SU-DHL-6 (cell line): ENCODE measurements around the gene TMEM260.

Source experiments
- H2AFZ ChIP-seq: fragments of 200-600 bp; sonication (generic); 2 replicates; pipeline ENCODE4 v1.6.1; 2014; ENCODE audit warnings: low read depth, mild to moderate bottlenecking, moderate library complexity, mixed read lengths, antibody characterized with exemption, low read length; ENCODE audit not compliant: severe bottlenecking
- H3F3A ChIP-seq: fragments of 200-600 bp; shearing (Covaris generic); 2 replicates; pipeline ENCODE4 v1.6.0; 2016; ENCODE audit warnings: antibody characterized with exemption, mild to moderate bottlenecking; ENCODE audit not compliant: insufficient read depth
- H3K27ac ChIP-seq: fragments of 200-600 bp; sonication (generic); 2 replicates; pipeline ENCODE4 v1.5.1; 2016; ENCODE audit warnings: low read depth, mild to moderate bottlenecking, low read length, moderate library complexity, mixed read lengths
- H3K27me3 ChIP-seq: fragments of 200-600 bp; sonication (generic), shearing (Covaris generic); 2 replicates; pipeline ENCODE4 v1.6.0; 2014; ENCODE audit warnings: mild to moderate bottlenecking, low read length
- H3K36me3 ChIP-seq: fragments of 200-600 bp; sonication (generic); 2 replicates; pipeline ENCODE4 v1.6.1; 2014; ENCODE audit warnings: mild to moderate bottlenecking, low read length, mixed read lengths
- H3K4me2 ChIP-seq: fragments of 300-600, 200-600 bp; shearing (Covaris generic), sonication (generic); 2 replicates; pipeline ENCODE4 v1.6.0; 2014; ENCODE audit warnings: low read length, low read depth, mild to moderate bottlenecking; ENCODE audit not compliant: poor library complexity, severe bottlenecking
- H3K4me3 ChIP-seq: fragments of 200-600 bp; sonication (generic); 2 replicates; pipeline ENCODE4 v1.5.1; 2014; ENCODE audit warnings: antibody characterized with exemption, low read length, mild to moderate bottlenecking, mixed read lengths; ENCODE audit not compliant: insufficient read depth, poor library complexity, severe bottlenecking
- H3K79me2 ChIP-seq: fragments of 200-600 bp; sonication (generic); 2 replicates; pipeline ENCODE4 v1.6.1; 2014; ENCODE audit warnings: mild to moderate bottlenecking, low read length, moderate library complexity; ENCODE audit not compliant: insufficient read depth
- H3K9ac ChIP-seq: fragments of 200-600 bp; sonication (generic); 2 replicates; pipeline ENCODE4 v1.7.0; 2014; ENCODE audit warnings: mild to moderate bottlenecking, low read length
- H3K9me2 ChIP-seq: fragments of 200-600 bp; sonication (generic); replicated peaks from 2 replicates; pipeline ENCODE4 v1.6.1; 2014; ENCODE audit warnings: low read length; ENCODE audit not compliant: insufficient read depth
- H3K9me3 ChIP-seq: fragments of 200-600 bp; sonication (generic); 2 replicates; pipeline ENCODE4 v1.6.1; 2014; ENCODE audit warnings: low read length, mixed read lengths; ENCODE audit not compliant: insufficient read depth
- H4K20me1 ChIP-seq: fragments of 200-600 bp; sonication (generic); 2 replicates; pipeline ENCODE4 v1.6.1; 2014; ENCODE audit warnings: low read depth, mild to moderate bottlenecking, antibody characterized with exemption, low read length, moderate library complexity, mixed read lengths
- EZH2phosphoT487 ChIP-seq: fragments of 200-600 bp; sonication (generic), shearing (Covaris generic); conservative IDR thresholded peaks from 2 replicates; pipeline ENCODE4 v1.6.1; 2018; ENCODE audit warnings: mild to moderate bottlenecking, antibody characterized with exemption, low read length, moderate library complexity, mixed read lengths
- TF ChIP-seq, protein P1 (sequence below): fragments of 200-600 bp; sonication (generic); IDR thresholded peaks from one replicate; pipeline ENCODE4 v1.5.1; 2017; ENCODE audit warnings: antibody characterized with exemption, mild to moderate bottlenecking, low read length, moderate library complexity; ENCODE audit not compliant: insufficient read depth, poor library complexity, severe bottlenecking

The TMEM260 gene

DNA sequence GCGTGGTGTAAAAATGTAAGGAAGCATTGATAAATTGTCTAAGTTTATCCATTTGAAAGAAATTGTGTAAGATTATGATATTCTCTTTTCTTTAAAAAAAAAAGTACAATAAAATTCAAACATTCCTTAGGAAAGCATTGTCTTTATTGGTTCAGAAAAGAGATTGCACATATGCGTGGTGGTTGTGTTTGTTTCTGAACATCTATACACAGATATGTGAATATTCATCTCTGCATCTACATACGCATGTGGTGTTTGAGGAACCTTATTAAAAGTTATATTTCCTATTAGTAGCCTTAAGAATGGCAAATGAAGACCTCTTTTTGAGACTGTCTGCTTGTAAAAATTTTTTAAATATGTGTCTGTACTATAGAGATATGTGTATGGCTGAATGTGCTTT is 69.8 kb downstream of the TMEM260 start:
- Histone ChIP-seq H3K9ac (no peak overlapping the region), H4K20me1 (no peaks in the 10 kb centered on the region), H2AFZ (no peak overlapping the region), H3K79me2 (no peaks in the 10 kb centered on the region), H3F3A (no peaks in the 10 kb centered on the region), H3K27ac (no peak overlapping the region), H3K9me2 (no peaks in the 10 kb centered on the region), H3K4me3 (no peak overlapping the region), H3K36me3 (peaks cover 3% of the 10 kb centered on the region; the same call in 1 of the 2 replicates), H3K27me3 (no peaks in the 10 kb centered on the region), H3K4me2 (no peak overlapping the region), H3K9me3 (no peaks in the 10 kb centered on the region)
- TF ChIP-seq, protein P1, sequence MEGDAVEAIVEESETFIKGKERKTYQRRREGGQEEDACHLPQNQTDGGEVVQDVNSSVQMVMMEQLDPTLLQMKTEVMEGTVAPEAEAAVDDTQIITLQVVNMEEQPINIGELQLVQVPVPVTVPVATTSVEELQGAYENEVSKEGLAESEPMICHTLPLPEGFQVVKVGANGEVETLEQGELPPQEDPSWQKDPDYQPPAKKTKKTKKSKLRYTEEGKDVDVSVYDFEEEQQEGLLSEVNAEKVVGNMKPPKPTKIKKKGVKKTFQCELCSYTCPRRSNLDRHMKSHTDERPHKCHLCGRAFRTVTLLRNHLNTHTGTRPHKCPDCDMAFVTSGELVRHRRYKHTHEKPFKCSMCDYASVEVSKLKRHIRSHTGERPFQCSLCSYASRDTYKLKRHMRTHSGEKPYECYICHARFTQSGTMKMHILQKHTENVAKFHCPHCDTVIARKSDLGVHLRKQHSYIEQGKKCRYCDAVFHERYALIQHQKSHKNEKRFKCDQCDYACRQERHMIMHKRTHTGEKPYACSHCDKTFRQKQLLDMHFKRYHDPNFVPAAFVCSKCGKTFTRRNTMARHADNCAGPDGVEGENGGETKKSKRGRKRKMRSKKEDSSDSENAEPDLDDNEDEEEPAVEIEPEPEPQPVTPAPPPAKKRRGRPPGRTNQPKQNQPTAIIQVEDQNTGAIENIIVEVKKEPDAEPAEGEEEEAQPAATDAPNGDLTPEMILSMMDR = no peak
- TF ChIP-seq EZH2phosphoT487 = no peak

DNA sequence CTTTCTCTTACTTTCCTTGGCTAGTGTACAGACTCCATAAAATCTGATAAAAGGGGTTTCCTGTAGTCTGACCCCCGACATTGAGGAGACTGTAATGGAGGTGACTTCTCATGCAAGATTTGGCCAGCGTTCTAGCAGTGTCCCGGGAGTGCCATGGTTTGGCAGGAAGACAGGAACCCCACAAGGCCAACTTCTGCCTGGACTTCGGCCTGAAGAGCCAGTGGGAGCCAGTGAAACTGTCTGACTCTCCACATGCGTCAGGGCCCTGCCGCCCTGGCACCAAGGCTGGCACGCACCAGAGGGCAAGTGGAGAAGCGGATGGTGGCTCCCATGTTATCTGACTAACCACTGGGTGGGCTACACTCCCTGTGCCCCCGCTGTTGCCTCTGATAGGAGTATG is 70.5 kb downstream of the TMEM260 start:
- TF ChIP-seq, protein P1 = no peak
- TF ChIP-seq EZH2phosphoT487 = no peak
- no peak overlapping the region for H3K4me2 ChIP-seq
- no peak overlapping the region for H3K4me3 ChIP-seq
- peaks cover 3% of the 10 kb centered on the region; the same call in 1 of the 2 replicates for H3K36me3 ChIP-seq
- H3K9me3 ChIP-seq = no peaks in the 10 kb centered on the region
- H4K20me1 ChIP-seq = no peaks in the 10 kb centered on the region
- no peaks in the 10 kb centered on the region for H3K79me2 ChIP-seq
- no peaks in the 10 kb centered on the region for H3F3A ChIP-seq
- H3K27me3 ChIP-seq = no peaks in the 10 kb centered on the region
- no peak overlapping the region for H3K9ac ChIP-seq
- no peak overlapping the region for H3K27ac ChIP-seq
- H2AFZ ChIP-seq = no peak overlapping the region
- no peaks in the 10 kb centered on the region for H3K9me2 ChIP-seq

DNA sequence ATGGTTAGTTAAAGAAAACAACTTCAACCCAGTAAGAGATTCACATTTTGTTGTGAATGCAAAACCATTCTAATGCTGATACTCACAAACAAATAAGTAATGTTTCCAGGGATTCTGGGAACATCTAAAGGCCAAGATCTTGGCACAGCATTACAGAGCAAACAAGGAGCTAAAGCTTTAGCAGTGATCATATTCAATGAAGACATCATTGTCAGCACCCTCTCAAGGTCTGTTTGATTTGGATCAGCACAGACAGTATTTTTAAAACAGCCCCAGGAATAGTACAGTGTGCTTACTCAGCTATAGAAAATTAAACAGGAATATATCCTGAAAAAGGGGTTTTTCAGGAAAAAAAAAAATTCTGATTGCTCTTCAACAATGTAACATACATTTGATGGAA is 71.4 kb downstream of the TMEM260 start:
- Histone ChIP-seq H3K9me3 (no peaks in the 10 kb centered on the region), H3F3A (no peaks in the 10 kb centered on the region), H3K9ac (no peak overlapping the region), H3K36me3 (peaks cover 3% of the 10 kb centered on the region; the same call in 1 of the 2 replicates), H2AFZ (no peak overlapping the region), H3K9me2 (no peaks in the 10 kb centered on the region), H3K4me3 (no peak overlapping the region), H4K20me1 (no peaks in the 10 kb centered on the region), H3K4me2 (no peak overlapping the region), H3K79me2 (no peaks in the 10 kb centered on the region), H3K27me3 (no peaks in the 10 kb centered on the region), H3K27ac (no peak overlapping the region)
- TF ChIP-seq, protein P1 = no peak
- TF ChIP-seq EZH2phosphoT487 = no peak

DNA sequence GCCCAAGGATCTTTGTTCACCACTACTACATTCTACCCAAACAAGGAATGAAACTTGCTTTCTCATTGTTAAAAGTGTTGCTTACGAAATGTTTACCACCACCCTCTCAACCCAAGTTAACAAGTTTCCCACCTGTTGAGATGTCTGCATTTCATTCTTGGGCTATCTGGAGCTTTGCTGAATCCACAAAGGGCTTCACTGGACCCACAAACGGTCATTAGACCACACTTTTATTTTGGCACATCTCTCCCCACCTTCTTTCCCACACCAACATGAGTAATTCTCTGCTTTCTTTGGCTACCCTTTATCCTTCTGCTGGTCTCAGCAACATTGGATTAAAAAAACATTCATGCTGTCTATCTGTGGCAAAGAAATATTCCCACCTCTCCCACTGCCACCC is 78.0 kb downstream of the TMEM260 start:
- Histone ChIP-seq H3K4me2 (no peak overlapping the region), H3F3A (no peaks in the 10 kb centered on the region), H3K4me3 (no peak overlapping the region), H3K9me2 (no peaks in the 10 kb centered on the region), H3K27me3 (no peaks in the 10 kb centered on the region), H3K9me3 (no peaks in the 10 kb centered on the region), H3K36me3 (no peaks in the 10 kb centered on the region), H3K79me2 (no peaks in the 10 kb centered on the region), H3K27ac (no peak overlapping the region), H3K9ac (no peak overlapping the region), H4K20me1 (no peaks in the 10 kb centered on the region), H2AFZ (no peak overlapping the region)
- TF ChIP-seq, protein P1 = no peak
- TF ChIP-seq EZH2phosphoT487 = no peak
